Measurements from ENCODE around the gene EFCAB6.

DNA sequence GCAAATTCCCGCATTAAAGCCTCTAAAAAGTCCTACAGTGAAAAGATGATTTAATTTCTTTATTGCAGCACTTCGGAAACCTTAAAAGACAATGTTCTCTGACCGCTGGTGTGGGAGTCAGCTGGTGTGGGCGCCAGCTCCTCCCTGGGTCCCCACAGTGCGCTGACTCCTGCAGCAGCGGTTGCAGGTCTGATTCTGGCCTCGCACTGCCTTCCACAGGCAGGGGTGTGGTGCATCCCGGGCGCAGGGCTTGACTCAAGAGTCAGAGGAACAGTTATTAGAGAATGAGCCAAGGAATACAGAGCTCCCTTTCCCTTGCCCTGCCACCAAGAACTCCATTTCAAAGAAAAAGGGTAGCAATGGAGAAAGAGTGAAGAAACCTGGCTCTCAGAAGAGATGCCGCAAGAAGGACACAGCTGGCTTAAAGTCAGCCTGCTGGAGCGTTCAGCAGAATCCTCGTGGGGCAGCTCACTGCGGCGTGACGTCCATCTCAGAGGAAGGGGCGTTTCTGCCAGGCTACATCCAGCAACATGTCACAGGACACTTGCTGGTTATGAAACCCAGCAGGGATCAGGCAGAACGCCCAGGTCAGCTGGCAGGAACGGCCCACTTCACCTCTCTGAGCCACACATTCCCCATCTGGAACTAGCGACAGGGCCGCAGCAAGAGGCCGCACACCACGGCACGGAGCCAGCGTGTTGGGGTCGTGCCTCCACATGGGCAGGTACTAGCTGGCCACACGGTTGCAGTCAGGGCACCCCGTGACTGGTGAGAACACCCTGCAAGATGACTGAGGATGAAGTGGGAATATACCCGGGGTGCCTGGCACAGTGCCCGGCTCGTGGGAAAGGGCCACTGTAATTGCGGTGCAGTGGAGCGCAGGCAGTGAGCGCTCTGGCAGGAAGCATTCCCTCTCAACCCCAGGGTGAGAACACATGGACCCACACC, 18.1 kb upstream of the EFCAB6 start:
- no peak for TF ChIP-seq POLR2A (IDR thresholded peaks at IDR 0.05; ENCODE audit: low read depth, low read length)
- TF ChIP-seq POU2F2 (IDR thresholded peaks at IDR 0.05; ENCODE audit: low read depth, low read length), result no peak
- TF ChIP-seq POLR2AphosphoS5 (IDR thresholded peaks at IDR 0.05; ENCODE audit: low read depth, low read length), result no peak
- TF ChIP-seq TAF1 (IDR thresholded peaks at IDR 0.05; ENCODE audit: low read depth, low read length), result no peak
- TF ChIP-seq PAX5 (IDR thresholded peaks at IDR 0.05; ENCODE audit: insufficient read depth, low read length, severe bottlenecking), result no peak
- TF ChIP-seq SPI1 (IDR thresholded peaks at IDR 0.05; ENCODE audit: low read depth, low read length), result no peak

All from GM12891 (cell line).